GM20431 (cell line): ENCODE results near the gene HTT.
"Not testable (repeated sequence)": the region's sequence is repeated elsewhere in the genome, so short reads cannot be mapped to it uniquely, and the experiment has no call there.

Source experiments
- in situ Hi-C: fragments of 300-500 bp; cut with MseI, MboI; formaldehyde crosslinking; loops from one replicate; pipeline ENCODE4 v1.15.0; 2020; ENCODE audit warnings: low sequenced_read_pairs; ENCODE audit not compliant: unreplicated experiment

The HTT gene

DNA sequence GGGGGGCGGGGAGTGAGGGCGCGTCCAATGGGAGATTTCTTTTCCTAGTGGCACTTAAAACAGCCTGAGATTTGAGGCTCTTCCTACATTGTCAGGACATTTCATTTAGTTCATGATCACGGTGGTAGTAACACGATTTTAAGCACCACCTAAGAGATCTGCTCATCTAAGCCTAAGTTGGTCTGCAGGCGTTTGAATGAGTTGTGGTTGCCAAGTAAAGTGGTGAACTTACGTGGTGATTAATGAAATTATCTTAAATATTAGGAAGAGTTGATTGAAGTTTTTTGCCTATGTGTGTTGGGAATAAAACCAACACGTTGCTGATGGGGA is 1.1 kb downstream of the HTT start:
- in situ Hi-C loops = no loop called here

DNA sequence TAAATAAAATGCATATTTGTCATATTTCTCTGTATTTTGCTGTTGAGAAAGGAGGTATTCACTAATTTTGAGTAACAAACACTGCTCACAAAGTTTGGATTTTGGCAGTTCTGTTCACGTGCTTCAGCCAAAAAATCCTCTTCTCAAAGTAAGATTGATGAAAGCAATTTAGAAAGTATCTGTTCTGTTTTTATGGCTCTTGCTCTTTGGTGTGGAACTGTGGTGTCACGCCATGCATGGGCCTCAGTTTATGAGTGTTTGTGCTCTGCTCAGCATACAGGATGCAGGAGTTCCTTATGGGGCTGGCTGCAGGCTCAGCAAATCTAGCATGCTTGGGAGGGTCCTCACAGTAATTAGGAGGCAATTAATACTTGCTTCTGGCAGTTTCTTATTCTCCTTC is 3.3 kb downstream of the HTT start:
- in situ Hi-C loops = no loop called here

DNA sequence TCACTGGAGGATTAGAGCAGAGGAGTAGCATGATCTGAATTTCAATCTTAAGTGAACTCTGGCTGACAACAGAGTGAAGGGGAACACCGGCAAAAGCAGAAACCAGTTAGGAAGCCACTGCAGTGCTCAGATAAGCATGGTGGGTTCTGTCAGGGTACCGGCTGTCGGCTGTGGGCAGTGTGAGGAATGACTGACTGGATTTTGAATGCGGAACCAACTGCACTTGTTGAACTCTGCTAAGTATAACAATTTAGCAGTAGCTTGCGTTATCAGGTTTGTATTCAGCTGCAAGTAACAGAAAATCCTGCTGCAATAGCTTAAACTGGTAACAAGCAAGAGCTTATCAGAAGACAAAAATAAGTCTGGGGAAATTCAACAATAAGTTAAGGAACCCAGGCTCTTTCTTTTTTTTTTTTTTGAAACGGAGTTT is 5.2 kb downstream of the HTT start:
- in situ Hi-C loops = no loop called here

- in situ Hi-C loops = no loop called here
Measured at GRCh38 chr4:3082925-3083515, 8.5 kb downstream of the HTT start.

GRCh38 chr4:3083732-3084131 is 9.3 kb downstream of the HTT start:
- in situ Hi-C loops = no loop called here

DNA sequence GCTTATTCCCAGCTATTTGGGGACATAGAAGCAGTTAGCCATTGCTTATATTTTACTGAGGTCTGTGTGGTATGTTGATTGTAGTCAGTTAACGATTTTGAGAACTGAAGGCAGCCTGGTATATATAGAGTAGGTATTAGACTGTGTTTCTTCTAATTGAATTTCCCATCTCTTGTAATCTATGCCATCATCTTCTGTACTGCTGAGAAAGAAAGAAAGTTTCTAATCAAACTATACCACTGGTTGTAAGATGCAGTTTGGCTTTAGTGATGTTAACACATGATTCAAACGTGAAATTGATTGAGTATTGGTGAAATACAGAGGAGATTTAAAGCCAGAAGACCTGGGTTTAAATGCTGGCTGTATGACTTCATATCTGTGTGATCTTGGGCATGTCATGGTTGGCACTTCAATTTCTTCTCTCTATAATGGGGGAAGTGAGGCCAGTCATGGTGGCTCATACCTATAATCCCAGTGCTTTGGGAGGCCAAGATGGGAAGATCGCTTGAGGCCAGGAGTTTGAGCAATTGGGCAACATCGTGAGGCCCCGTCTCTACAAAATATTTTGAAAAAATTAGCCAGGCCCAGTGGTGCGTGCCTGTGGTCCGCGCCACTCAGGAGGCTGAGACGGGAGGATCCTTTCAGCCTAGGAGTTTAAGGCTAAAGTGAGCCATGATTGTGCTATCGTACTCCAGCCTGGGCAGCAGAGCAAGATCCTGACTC is 11.6 kb downstream of the HTT start:
- in situ Hi-C loops = no loop called here

- in situ Hi-C loops = no loop called here
Measured at GRCh38 chr4:3087115-3087797, 12.8 kb downstream of the HTT start.

DNA sequence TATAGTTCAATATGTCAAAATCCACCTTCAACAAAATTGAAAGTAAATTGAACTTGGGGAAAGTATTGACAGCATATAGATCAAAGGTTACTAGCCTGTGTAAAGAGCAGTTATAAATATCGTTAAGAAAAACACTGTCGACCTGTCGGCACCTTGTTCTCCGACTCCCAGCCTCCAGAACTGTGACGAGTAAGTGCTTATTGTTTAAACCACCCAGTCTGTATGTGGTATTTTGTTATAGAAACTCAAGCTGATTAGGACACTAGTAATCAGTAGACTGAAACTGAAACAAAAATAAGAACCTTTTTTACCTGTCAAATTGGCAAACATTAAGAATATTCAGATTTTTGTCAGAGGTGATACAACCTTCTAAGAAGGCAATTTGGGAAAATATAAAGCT is 17.0 kb downstream of the HTT start:
- in situ Hi-C loops = no loop called here

DNA sequence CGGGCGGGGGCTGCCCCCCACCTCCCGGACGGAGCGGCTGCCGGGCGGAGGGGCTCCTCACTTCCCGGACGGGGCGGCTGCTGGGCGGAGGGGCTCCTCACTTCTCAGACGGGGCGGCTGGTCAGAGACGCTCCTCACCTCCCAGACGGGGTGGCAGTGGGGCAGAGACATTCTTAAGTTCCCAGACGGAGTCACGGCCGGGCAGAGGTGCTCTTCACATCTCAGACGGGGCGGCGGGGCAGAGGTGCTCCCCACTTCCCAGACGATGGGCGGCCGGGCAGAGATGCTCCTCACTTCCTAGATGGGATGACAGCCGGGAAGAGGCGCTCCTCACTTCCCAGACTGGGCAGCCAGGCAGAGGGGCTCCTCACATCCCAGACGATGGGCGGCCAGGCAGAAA is 20.2 kb downstream of the HTT start:
- in situ Hi-C loops = not testable (repeated sequence)

- in situ Hi-C loops = no loop called here
Measured at GRCh38 chr4:3096202-3096601, 21.7 kb downstream of the HTT start.

DNA sequence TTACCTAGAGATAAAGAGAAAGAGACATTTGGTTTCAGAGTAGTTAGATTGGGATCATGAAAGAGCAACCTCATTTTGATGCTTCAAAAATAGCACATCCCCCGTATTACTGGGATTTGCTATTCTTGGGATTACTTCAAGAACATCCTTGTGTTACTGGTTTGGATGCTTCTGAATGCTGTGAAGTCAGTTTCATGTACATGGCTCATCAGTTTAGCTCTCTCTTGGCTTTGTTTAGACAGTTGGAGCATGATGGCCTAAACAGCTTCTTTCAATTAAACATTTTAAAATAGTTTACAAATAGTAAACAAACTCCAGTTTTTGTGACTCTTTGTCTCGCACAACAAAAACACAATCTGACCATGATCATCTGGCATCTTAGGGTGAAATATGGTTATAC is 23.9 kb downstream of the HTT start:
- in situ Hi-C loops = no loop called here

DNA sequence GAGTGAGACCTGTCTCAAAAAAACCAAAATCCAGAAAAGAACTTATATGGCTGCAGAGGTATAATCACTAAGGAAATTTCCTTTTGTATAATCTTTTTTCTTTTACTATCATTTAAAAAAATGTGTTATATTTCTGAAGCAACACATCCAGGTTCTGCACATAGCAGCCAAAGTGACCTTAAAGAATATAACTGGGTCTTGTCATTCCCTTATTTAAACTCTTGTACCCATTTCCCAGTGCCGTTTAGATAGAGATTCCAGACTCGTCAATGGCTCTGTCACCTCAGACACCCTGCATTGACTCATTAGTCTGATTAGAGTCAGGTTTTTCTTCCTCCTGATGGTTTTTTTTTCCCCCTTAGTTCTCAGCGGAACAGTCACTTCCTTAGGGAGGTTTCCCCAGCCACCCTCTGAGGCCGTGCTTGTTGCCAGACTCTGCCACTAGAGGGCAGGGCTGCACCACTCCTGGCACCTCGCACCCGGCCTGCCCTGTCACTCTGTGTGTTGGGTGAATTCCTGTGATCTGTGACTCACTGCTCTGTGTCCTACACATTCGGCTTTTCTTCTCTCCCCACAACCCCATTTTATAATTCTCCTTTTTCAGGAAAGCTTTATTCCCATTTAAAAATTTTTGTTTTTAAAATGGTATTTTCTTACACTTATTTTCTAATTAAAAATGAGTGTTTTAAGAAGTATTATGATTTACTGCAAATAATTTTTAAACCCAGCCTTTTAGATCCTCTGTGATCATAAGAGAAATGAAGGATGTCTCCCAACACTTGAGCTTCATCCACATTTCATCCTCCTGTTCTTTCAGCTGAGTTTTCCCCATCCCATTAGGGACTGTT is 32.1 kb downstream of the HTT start:
- in situ Hi-C loops = no loop called here

GRCh38 chr4:3107271-3107670 is 32.8 kb downstream of the HTT start:
- in situ Hi-C loops = no loop called here

DNA sequence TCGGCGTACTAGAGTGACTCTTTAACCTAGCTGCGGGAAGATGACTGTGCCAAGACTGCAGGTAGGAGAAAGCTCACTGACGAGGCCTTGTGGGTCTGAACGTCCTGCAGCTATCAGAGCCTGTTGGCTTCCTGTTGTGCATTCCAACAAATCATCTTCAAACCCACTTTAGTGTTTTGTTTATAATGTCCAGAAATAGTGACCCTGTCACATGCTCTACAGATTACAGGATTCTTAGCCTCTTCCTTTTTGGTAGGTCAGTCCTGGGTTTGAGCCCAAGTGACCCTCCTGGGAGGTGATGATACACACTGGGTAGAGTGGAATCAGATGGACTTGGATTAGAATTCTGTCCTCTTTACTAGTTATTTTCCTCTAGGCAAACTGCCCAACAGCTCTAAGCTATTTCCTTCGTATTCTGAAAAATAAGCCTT is 33.2 kb downstream of the HTT start:
- in situ Hi-C loops = no loop called here

DNA sequence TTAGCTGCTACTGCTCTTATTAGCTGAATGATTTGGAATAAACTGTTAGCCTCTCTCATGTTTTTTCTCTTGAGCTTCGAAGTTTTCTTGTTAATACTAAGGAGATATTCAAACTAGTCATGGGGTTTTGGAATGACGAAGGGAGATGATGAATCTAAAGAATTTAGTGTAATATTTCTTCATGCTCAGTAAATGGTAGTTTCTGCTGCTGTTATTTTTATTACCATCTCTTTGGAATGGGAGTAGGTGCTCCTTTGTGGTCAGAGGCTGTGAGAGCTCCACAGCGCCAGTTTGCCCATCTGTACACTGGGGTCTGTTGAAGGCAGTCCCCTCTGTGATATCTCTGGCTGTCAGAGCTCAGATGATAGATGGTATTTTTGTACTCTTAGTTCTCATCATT is 33.7 kb downstream of the HTT start:
- in situ Hi-C loops = no loop called here

- in situ Hi-C loops = no loop called here
Measured at GRCh38 chr4:3111461-3111860, 37.0 kb downstream of the HTT start.

GRCh38 chr4:3112201-3112600 is 37.7 kb downstream of the HTT start:
- in situ Hi-C loops = no loop called here

DNA sequence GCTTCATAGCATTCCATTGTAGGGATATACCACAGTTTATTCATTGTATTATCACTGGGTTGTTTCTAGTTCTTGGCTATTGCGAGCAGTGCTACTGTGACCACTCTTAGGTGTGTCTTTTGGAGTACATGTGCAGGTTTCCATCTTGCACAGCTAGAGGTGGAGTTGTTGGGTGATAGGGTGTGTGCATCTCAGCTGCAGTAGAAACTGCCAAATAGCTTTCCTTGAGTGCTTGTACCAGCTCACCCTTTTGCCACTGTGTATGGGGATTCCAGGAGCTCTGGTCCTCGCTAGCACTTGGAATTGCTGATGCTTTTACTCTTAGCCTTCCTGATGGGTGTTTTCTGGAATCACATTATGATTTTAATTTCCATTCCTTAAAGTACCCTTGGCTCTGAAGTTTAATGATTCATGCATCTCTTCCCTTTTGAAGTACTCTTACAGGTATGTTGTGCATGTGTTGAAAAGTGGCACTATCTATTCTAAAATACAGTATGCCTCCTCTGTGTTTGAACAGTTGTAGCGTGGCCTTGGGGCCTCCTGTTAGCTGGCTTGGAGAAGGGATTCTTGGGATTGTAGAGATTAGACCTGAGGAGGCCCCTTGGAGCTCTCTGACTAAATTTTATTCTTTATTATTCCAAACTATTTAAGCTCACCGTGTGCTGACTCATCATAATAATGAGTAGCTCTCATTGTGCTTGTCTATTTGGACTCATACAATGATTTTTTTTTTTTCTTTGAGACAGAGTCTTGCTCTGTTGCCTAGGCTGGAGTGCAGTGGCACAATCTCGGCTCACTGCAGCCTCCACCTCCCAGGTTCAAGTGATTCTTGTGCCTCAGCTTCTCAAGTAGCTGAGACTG is 38.4 kb downstream of the HTT start:
- in situ Hi-C loops = no loop called here

DNA sequence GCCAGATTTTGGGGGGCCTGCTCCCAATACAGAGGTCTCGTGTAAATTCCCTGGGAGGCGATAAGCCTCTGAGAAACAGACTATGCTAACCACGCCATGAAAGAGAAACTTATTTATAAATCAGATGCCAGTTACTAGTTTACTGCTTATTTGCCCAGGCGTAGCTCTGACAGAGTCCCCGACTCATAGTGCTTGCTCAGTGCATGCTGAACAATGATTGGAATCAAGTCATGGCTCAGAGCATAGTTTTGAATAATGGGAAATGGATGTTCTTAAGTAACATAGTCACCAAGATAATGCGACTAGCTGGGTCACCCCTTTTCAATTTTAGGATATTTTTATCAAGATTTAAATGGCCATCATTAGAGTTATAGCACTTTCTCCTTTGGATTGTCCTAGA is 39.9 kb downstream of the HTT start:
- in situ Hi-C loops = no loop called here
